ENCODE results near the gene METTL5. TPM values are rescaled to one million over a fixed set of nuclear protein-coding genes. Genes with fewer than 3 reads are reported as not detected.

Gene METTL5
- total RNA-seq, 2 experiments from 2014 or later, result 13.2 to 16.0 TPM

DNA sequence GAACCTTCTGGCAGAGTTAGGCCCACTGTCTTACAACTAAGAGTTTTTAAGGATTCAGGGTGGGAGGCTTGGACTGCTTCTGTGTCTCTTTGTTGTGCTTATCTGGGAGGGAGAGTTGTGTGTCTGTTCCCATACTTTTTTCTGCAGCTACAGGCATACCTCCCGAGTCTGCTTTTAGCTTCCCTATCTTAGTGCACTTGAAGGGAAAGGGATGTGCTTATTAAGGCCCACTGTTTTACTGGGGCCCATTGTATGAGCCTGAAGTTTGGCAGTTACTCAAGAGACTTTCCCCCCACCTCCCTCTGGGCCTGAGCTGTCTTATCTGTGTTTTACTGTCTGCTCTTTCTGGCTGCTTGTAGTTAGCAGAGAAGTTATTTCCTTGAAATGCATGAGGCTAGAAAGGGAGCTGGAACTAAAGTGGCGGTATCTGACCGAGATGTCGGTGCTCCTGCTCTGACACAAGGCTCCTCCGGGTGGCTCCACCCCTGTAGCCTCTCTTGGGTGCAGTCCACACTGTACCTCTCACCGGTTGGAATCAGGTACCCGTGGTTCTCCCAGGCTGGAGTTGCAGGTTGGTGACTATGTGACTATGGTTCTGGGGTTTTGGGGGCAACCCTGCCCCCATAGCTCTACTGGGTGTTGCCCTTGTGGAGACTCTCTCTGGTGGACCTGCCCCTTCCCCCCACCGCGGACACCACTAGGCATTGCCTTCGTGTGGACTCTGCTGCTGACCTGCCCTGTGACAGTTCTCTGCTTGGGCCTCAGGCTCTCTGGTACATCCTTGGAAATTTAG lies 15.4 kb upstream of the METTL5 start:
- H3K4me3 ChIP-seq (ENCODE audit: low read length), result no peak overlapping the region
- Mint-ChIP-seq H3K36me3 (ENCODE audit: low read depth) (peaks cover 25% of the 10 kb centered on the region), H3K9me3 (no peaks in the 10 kb centered on the region), H3K4me1 (ENCODE audit: low read depth) (peaks cover 66% of the 10 kb centered on the region), H3K27me3 (no peaks in the 10 kb centered on the region), H3K27ac (no peak overlapping the region), H3K4me3 (no peak overlapping the region)
- H3K27ac ChIP-seq (ENCODE audit: low read depth in 1 of 2, low read length in 2 of 2), result no peak overlapping the region
- no peaks in the 10 kb centered on the region for H3K9me3 ChIP-seq (ENCODE audit: control insufficient read depth in 1 of 2, insufficient read depth in 1 of 2, low read length in 2 of 2)
- POLR2A ChIA-PET, result no interaction called here
- peaks cover 12% of the 10 kb centered on the region for H3K4me1 ChIP-seq (ENCODE audit: insufficient read depth, low read length)
- no peaks in the 10 kb centered on the region for H3K27me3 ChIP-seq (ENCODE audit: control insufficient read depth in 1 of 2, insufficient read depth in 2 of 2, low read length in 2 of 2)
- CTCF ChIA-PET, result interaction anchor here (2.4 kb wide), 1 partner anchor 16 kb away, joined by 6 read pairs; the partner anchor contains the start of gene METTL5
- H3K36me3 ChIP-seq (ENCODE audit: insufficient read depth, low read length), result peaks cover 2% of the 10 kb centered on the region
- TF ChIP-seq, protein P1, sequence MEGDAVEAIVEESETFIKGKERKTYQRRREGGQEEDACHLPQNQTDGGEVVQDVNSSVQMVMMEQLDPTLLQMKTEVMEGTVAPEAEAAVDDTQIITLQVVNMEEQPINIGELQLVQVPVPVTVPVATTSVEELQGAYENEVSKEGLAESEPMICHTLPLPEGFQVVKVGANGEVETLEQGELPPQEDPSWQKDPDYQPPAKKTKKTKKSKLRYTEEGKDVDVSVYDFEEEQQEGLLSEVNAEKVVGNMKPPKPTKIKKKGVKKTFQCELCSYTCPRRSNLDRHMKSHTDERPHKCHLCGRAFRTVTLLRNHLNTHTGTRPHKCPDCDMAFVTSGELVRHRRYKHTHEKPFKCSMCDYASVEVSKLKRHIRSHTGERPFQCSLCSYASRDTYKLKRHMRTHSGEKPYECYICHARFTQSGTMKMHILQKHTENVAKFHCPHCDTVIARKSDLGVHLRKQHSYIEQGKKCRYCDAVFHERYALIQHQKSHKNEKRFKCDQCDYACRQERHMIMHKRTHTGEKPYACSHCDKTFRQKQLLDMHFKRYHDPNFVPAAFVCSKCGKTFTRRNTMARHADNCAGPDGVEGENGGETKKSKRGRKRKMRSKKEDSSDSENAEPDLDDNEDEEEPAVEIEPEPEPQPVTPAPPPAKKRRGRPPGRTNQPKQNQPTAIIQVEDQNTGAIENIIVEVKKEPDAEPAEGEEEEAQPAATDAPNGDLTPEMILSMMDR (IDR thresholded peaks at IDR 0.05), result no peak
- intact Hi-C loops (cut with DNase I, micrococcal nuclease), result no loop called here
- ATAC-seq (ENCODE audit: poor library complexity) (no peak), DNase-seq (no peak)

DNA sequence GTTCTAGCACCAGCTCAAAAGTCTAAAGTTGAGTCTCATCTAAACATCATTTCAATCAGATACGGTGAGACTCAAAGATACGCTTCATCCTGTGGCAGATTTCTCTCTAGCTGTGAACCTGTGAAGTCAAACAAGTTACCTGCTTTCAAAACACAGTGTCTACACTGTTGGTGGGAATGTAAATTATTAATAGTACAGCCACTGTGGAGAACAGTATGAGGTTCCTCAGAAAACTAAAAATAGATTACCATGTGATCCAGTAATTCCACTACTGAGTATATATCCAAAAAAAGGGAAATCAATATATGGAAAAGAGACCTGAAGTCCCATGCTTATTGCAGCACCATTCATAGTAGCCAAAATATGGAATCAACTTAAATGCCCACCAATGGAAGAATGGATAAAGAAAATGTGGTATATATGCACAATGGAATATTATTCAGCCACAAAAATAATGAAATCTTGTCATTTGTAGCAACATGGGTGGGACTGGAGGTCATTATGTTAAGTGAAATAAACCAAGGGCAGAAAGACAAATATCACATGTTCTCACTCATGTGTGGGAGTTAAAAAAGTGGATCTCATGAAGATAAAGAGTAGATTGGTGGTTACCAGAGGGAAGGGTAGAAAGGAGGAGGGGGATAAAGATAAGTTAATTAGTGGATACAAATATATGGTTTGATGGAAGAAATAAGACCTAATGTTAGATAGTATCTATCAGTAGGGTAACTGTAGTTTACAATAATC lies 14.2 kb upstream of the METTL5 start:
- Histone ChIP-seq H3K4me3 (ENCODE audit: low read length) (no peak overlapping the region), H3K4me1 (ENCODE audit: insufficient read depth, low read length) (peaks cover 12% of the 10 kb centered on the region), H3K9me3 (ENCODE audit: control insufficient read depth in 1 of 2, insufficient read depth in 1 of 2, low read length in 2 of 2) (no peaks in the 10 kb centered on the region), H3K27ac (ENCODE audit: low read depth in 1 of 2, low read length in 2 of 2) (no peak overlapping the region), H3K27me3 (ENCODE audit: control insufficient read depth in 1 of 2, insufficient read depth in 2 of 2, low read length in 2 of 2) (no peaks in the 10 kb centered on the region), H3K36me3 (ENCODE audit: insufficient read depth, low read length) (peaks cover 2% of the 10 kb centered on the region)
- Mint-ChIP-seq H3K27me3 (no peaks in the 10 kb centered on the region), H3K9me3 (no peaks in the 10 kb centered on the region), H3K36me3 (ENCODE audit: low read depth) (peaks cover 24% of the 10 kb centered on the region), H3K27ac (no peak overlapping the region), H3K4me3 (no peak overlapping the region), H3K4me1 (ENCODE audit: low read depth) (peaks cover 72% of the 10 kb centered on the region)
- DNase-seq, result no peak
- no peak for ATAC-seq (ENCODE audit: poor library complexity)
- TF ChIP-seq, protein P1 (IDR thresholded peaks at IDR 0.05), result no peak
- POLR2A ChIA-PET, result no interaction called here
- intact Hi-C loops (cut with DNase I, micrococcal nuclease), result no loop called here
- CTCF ChIA-PET, result interaction anchor here (0.7 to 2.4 kb wide), 2 partner anchors 14 to 1494 kb away, joined by 3 to 6 read pairs; partner anchors contain the start of gene METTL5

DNA sequence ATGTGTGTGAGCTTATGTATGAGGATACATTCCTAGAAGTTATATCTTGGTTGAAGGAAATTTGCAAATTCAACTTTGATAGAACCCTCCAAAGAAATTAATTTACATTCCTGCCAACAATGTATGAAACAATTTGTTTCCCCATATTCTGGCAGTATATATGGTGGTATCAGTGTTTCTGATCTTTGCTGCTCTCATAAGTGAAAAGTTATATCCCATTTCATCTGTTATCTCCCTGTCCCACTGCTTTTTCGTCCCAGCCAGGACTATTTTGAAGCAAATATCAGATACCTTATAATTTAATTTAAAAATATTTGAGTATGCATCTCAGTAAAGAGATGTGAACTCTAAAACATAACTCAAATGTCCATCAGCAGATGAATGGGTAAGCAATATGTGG lies 9.7 kb upstream of the METTL5 start:
- intact Hi-C loops (cut with DNase I, micrococcal nuclease), result no loop called here
- Histone ChIP-seq H3K9me3 (ENCODE audit: control insufficient read depth in 1 of 2, insufficient read depth in 1 of 2, low read length in 2 of 2) (no peaks in the 10 kb centered on the region), H3K27me3 (ENCODE audit: control insufficient read depth in 1 of 2, insufficient read depth in 2 of 2, low read length in 2 of 2) (no peaks in the 10 kb centered on the region), H3K27ac (ENCODE audit: low read depth in 1 of 2, low read length in 2 of 2) (no peak overlapping the region), H3K36me3 (ENCODE audit: insufficient read depth, low read length) (no peaks in the 10 kb centered on the region), H3K4me1 (ENCODE audit: insufficient read depth, low read length) (peaks cover 9% of the 10 kb centered on the region), H3K4me3 (ENCODE audit: low read length) (no peak overlapping the region)
- Mint-ChIP-seq H3K9me3 (no peaks in the 10 kb centered on the region), H3K27ac (no peak overlapping the region), H3K27me3 (no peaks in the 10 kb centered on the region), H3K4me3 (no peak overlapping the region), H3K36me3 (ENCODE audit: low read depth) (peaks cover 37% of the 10 kb centered on the region), H3K4me1 (ENCODE audit: low read depth) (peaks cover 77% of the 10 kb centered on the region)
- DNase-seq, result no peak
- TF ChIP-seq, protein P1 (IDR thresholded peaks at IDR 0.05), result no peak
- ChIA-PET POLR2A (interaction anchor here (0.9 kb wide), 1 partner anchor 10 kb away, joined by 3 read pairs; the partner anchor contains the start of gene METTL5), CTCF (interaction anchor here (1.7 kb wide), 1 partner anchor 10 kb away, joined by 9 read pairs; the partner anchor contains the start of gene METTL5)
- no peak for ATAC-seq (ENCODE audit: poor library complexity)

All from CD4-positive, alpha-beta T cell (primary cell).